IMR-90 (cell line): ENCODE measurements around the gene ARFIP1. TPM values are rescaled to one million over a fixed set of nuclear protein-coding genes. Genes with fewer than 3 reads are reported as not detected.

Experiments
- ATAC-seq: fragments of 200-7000 bp; cut with Tn5 transposase; 2 replicates; pipeline ENCODE4 v1.9.1; 2020; ENCODE audit warnings: low read depth, mild to moderate bottlenecking, moderate library complexity
- BruUV-seq: library from RNA; stranded (reverse); fragments of 400-500 nt; replicated peaks from 2 replicates; lab custom pipeline; 2021; lab: Mats Ljungman, UMichigan
- CTCF ChIA-PET: fragments of 300-600 bp; formaldehyde crosslinking; extraction: SDS; loops from one replicate; lab custom pipeline; 2021; ENCODE audit warnings: antibody characterized with exemption; lab: Yijun Ruan, JAX
- POLR2A ChIA-PET: fragments of 300-600 bp; sonication (Branson Sonifier 250); formaldehyde crosslinking; loops from one replicate; lab custom pipeline; 2022; ENCODE audit warnings: antibody characterized with exemption; ENCODE audit not compliant: unreplicated experiment; lab: Charles Lee
- DNase-seq: peaks from one replicate; pipeline ENCODE4 v3.0.0; 2013
- H2AFZ ChIP-seq: replicated peaks from 2 replicates; pipeline ENCODE3; 2013; ENCODE audit warnings: low read length, mild to moderate bottlenecking; ENCODE audit not compliant: poor library complexity
- H2AK5ac ChIP-seq: 2 replicates; pipeline ENCODE4 v1.6.1; 2013; ENCODE audit warnings: low read depth, low read length, inconsistent platforms
- H2AK9ac ChIP-seq: replicated peaks from 2 replicates; pipeline ENCODE3; 2013; ENCODE audit warnings: mild to moderate bottlenecking, low read depth, low read length, moderate library complexity; ENCODE audit not compliant: poor library complexity
- H2BK120ac ChIP-seq: 2 replicates; pipeline ENCODE4 v1.6.1; 2013; ENCODE audit warnings: low read depth, low read length, inconsistent platforms
- H2BK15ac ChIP-seq: 3 replicates; pipeline ENCODE4 v1.6.1; 2013; ENCODE audit warnings: low read depth, low read length, inconsistent platforms
- H2BK20ac ChIP-seq: 2 replicates; pipeline ENCODE4 v1.6.1; 2013; ENCODE audit warnings: low read depth, mild to moderate bottlenecking, inconsistent platforms, low read length, moderate library complexity
- H2BK5ac ChIP-seq: 2 replicates; pipeline ENCODE4 v1.6.1; 2013; ENCODE audit warnings: mild to moderate bottlenecking, low read depth, low read length, inconsistent platforms; ENCODE audit not compliant: poor library complexity, severe bottlenecking
- H3K14ac ChIP-seq: replicated peaks from 2 replicates; pipeline ENCODE4 v1.6.1; 2013; ENCODE audit warnings: low read depth, low read length, inconsistent platforms
- H3K18ac ChIP-seq: 2 replicates; pipeline ENCODE4 v1.6.1; 2013; ENCODE audit warnings: low read depth, low read length, control low read depth
- H3K23ac ChIP-seq: 2 replicates; pipeline ENCODE4 v1.6.1; 2013; ENCODE audit warnings: low read depth, low read length, inconsistent platforms
- H3K27ac ChIP-seq: 2 replicates; pipeline ENCODE4 v1.5.1; 2013; ENCODE audit warnings: mild to moderate bottlenecking, control low read depth, low read length; ENCODE audit not compliant: insufficient read depth
- H3K27me3 ChIP-seq: 2 replicates; pipeline ENCODE4 v1.6.1; 2013; ENCODE audit warnings: low read length; ENCODE audit not compliant: control insufficient read depth, insufficient read depth
- H3K36me3 ChIP-seq: 2 replicates; pipeline ENCODE4 v1.6.1; 2013; ENCODE audit warnings: low read length, mixed read lengths; ENCODE audit not compliant: control insufficient read depth, insufficient read depth
- H3K4ac ChIP-seq: 2 replicates; pipeline ENCODE4 v1.6.1; 2013; ENCODE audit warnings: low read depth, low read length, inconsistent platforms
- H3K4me1 ChIP-seq: 2 replicates; pipeline ENCODE4 v1.6.1; 2013; ENCODE audit warnings: low read length, mixed read lengths; ENCODE audit not compliant: control insufficient read depth, insufficient read depth
- H3K4me2 ChIP-seq: 2 replicates; pipeline ENCODE4 v1.6.1; 2013; ENCODE audit warnings: low read depth, mild to moderate bottlenecking, control low read depth, low read length, moderate library complexity
- H3K4me3 ChIP-seq: 2 replicates; pipeline ENCODE4 v1.5.1; 2013; ENCODE audit warnings: low read depth, mild to moderate bottlenecking, control low read depth, low read length, moderate library complexity; ENCODE audit not compliant: insufficient read depth
- H3K56ac ChIP-seq: 2 replicates; pipeline ENCODE4 v1.6.1; 2013; ENCODE audit warnings: low read length, inconsistent platforms; ENCODE audit not compliant: insufficient read depth; ENCODE audit errors: extremely low read depth
- H3K79me1 ChIP-seq, 2 experiments: 2 replicates each; pipeline ENCODE4 v1.6.1; 2013; ENCODE audit warnings: low read length in 2 of 2, inconsistent platforms in 1 of 2, low read depth in 1 of 2
- H3K9ac ChIP-seq: 2 replicates; pipeline ENCODE4 v1.6.1; 2013; ENCODE audit warnings: low read depth, low read length, control low read depth
- H3K9me1 ChIP-seq: 2 replicates; pipeline ENCODE4 v1.6.1; 2013; ENCODE audit warnings: low read length, inconsistent platforms; ENCODE audit not compliant: insufficient read depth
- H3K9me3 ChIP-seq: 2 replicates; pipeline ENCODE4 v1.6.1; 2013; ENCODE audit warnings: low read length; ENCODE audit not compliant: control insufficient read depth, insufficient read depth
- H4K20me1 ChIP-seq: 2 replicates; pipeline ENCODE4 v1.6.1; 2013; ENCODE audit warnings: low read length, inconsistent platforms; ENCODE audit not compliant: insufficient read depth
- H4K5ac ChIP-seq: 2 replicates; pipeline ENCODE4 v1.6.1; 2013; ENCODE audit warnings: mild to moderate bottlenecking, low read depth, low read length, control low read depth
- H4K8ac ChIP-seq, 2 experiments: 2 replicates each; pipeline ENCODE4 v1.6.1; 2013; ENCODE audit warnings: low read depth in 2 of 2, low read length in 2 of 2, control low read depth in 1 of 2, inconsistent platforms in 1 of 2
- H4K91ac ChIP-seq: 2 replicates; pipeline ENCODE4 v1.6.1; 2013; ENCODE audit warnings: low read depth, low read length, inconsistent platforms; ENCODE audit not compliant: insufficient read depth
- CEBPB ChIP-seq: IDR thresholded peaks from 2 replicates; pipeline ENCODE4 v1.6.1; 2012; ENCODE audit warnings: low read depth, low read length, improper control_type of control experiment
- CHD1 ChIP-seq: IDR thresholded peaks from 2 replicates; pipeline ENCODE4 v1.6.1; 2012; ENCODE audit warnings: low read depth, low read length, improper control_type of control experiment
- CTCF ChIP-seq: conservative IDR thresholded peaks from 2 replicates; pipeline ENCODE4 v1.5.1; 2012; ENCODE audit warnings: mild to moderate bottlenecking, low read depth, low read length, improper control_type of control experiment
- FOS ChIP-seq: fragments of 150-350 bp; IDR thresholded peaks from 2 replicates; pipeline ENCODE4 v1.6.1; 2016; ENCODE audit warnings: low read depth, low read length
- MAZ ChIP-seq: IDR thresholded peaks from 2 replicates; pipeline ENCODE4 v1.6.1; 2012; ENCODE audit warnings: low read depth, mild to moderate bottlenecking, low read length, improper control_type of control experiment, moderate library complexity, borderline replicate concordance
- NFE2L2 ChIP-seq: fragments of 150-350 bp; IDR thresholded peaks from 2 replicates; pipeline ENCODE4 v1.6.1; 2016; ENCODE audit warnings: low read depth, mild to moderate bottlenecking, low read length
- POLR2A ChIP-seq: IDR thresholded peaks from 2 replicates; pipeline ENCODE4 v1.6.1; 2012; ENCODE audit warnings: mild to moderate bottlenecking, low read depth, low read length
- RCOR1 ChIP-seq: IDR thresholded peaks from 2 replicates; pipeline ENCODE4 v1.6.1; 2012; ENCODE audit warnings: mild to moderate bottlenecking, low read length, improper control_type of control experiment; ENCODE audit not compliant: insufficient replicate concordance
- RFX5 ChIP-seq: IDR thresholded peaks from 2 replicates; pipeline ENCODE4 v1.8.0; 2012; ENCODE audit warnings: low read depth, mild to moderate bottlenecking, low read length, moderate library complexity
- WGBS, 2 experiments: methylation state at CpG; one replicate each; pipeline versions ENCODE4 v1.1.5 to v1.1.7; 2013; ENCODE audit warnings: missing lambda C conversion rate in 2 of 2; ENCODE audit not compliant: insufficient read length in 1 of 2; ENCODE audit errors: extremely low coverage in 2 of 2; 5-methylcytosine and 5-hydroxymethylcytosine counted together
- dilution Hi-C: fragments of 300-500 bp; cut with HindIII; formaldehyde crosslinking; loops from one replicate; pipeline ENCODE4 v1.14.3; 2018; ENCODE audit warnings: low sequenced_read_pairs; ENCODE audit not compliant: unreplicated experiment
- in situ Hi-C: fragments of 300-500 bp; cut with MboI; formaldehyde crosslinking; loops from 3 replicates; pipeline ENCODE4 v1.14.3; 2019; ENCODE audit warnings: low sequenced_read_pairs, inconsistent platforms, mixed read lengths
- intact Hi-C: fragments of 100-400 bp; cut with micrococcal nuclease; formaldehyde crosslinking; loops from 2 replicates; pipeline ENCODE4 v1.10.0; 2022
- polyA plus RNA-seq, 3 experiments: library from polyadenylated mRNA; depleted of rRNA; stranded (reverse); fragments of >200 nt; gene quantifications; 2 replicates each; pipeline ENCODE4 v1.2.3, GENCODE V29; 2012; ENCODE audit warnings: low replicate concordance in 1 of 3
- total RNA-seq: library from RNA; depleted of rRNA; stranded (reverse); fragments of >200 nt; gene quantifications from 2 replicates; pipeline ENCODE4 v1.2.3, GENCODE V29; 2012
- TF ChIP-seq, protein P1 (sequence below): fragments of 150-350 bp; IDR thresholded peaks from 2 replicates; pipeline ENCODE4 v1.6.1; 2017; ENCODE audit warnings: mild to moderate bottlenecking, antibody characterized with exemption, low read length, low read depth

ARFIP1 gene
- total and polyA plus RNA-seq, 2 of the 4 experiments (the other 2 are of a cell fraction), result 12.7 to 30.5 TPM

GRCh38 chr4:152917543-152918395, 138.0 kb downstream of the ARFIP1 start:
- H4K8ac ChIP-seq, result no peak overlapping the region
- intact Hi-C loops (no loop called here), dilution Hi-C loops (no loop called here), in situ Hi-C loops (no loop called here)
- no peaks in the 10 kb centered on the region for H3K9me1 ChIP-seq
- H3K27me3 ChIP-seq, result no peaks in the 10 kb centered on the region
- H3K23ac ChIP-seq, result no peak overlapping the region
- H2BK20ac ChIP-seq, result no peak overlapping the region
- H3K27ac ChIP-seq, result no peak overlapping the region
- no peaks in the 10 kb centered on the region for H3K4me1 ChIP-seq
- H3K4me2 ChIP-seq, result no peak overlapping the region
- H4K5ac ChIP-seq, result no peak overlapping the region
- no peaks in the 10 kb centered on the region for H3K79me1 ChIP-seq
- H3K4ac ChIP-seq, result no peak overlapping the region
- no peak overlapping the region for H2AK5ac ChIP-seq
- no peak for DNase-seq
- H2BK120ac ChIP-seq, result no peak overlapping the region
- H3K9ac ChIP-seq, result no peak overlapping the region
- no peak overlapping the region for H2AFZ ChIP-seq
- no peak overlapping the region for H3K56ac ChIP-seq
- no CpG with 5 or more reads among the region's 3 CpGs for WGBS, 2 experiments
- BruUV-seq, result no TSS peak
- H3K14ac ChIP-seq, result no peak overlapping the region
- H4K91ac ChIP-seq, result no peak overlapping the region
- no peak overlapping the region for H3K4me3 ChIP-seq
- no peaks in the 10 kb centered on the region for H4K20me1 ChIP-seq
- CTCF ChIA-PET, result no interaction called here
- H2BK15ac ChIP-seq, result no peak overlapping the region
- POLR2A ChIA-PET, result no interaction called here
- ATAC-seq, result no peak
- no peak overlapping the region for H2BK5ac ChIP-seq
- H2AK9ac ChIP-seq, result no peak overlapping the region
- TF ChIP-seq POLR2A, result no peak
- no peak for TF ChIP-seq CEBPB
- no peak for TF ChIP-seq CHD1
- no peak for TF ChIP-seq RFX5
- TF ChIP-seq, protein P1, sequence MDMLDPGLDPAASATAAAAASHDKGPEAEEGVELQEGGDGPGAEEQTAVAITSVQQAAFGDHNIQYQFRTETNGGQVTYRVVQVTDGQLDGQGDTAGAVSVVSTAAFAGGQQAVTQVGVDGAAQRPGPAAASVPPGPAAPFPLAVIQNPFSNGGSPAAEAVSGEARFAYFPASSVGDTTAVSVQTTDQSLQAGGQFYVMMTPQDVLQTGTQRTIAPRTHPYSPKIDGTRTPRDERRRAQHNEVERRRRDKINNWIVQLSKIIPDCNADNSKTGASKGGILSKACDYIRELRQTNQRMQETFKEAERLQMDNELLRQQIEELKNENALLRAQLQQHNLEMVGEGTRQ, result no peak
- no peak for TF ChIP-seq CTCF
- TF ChIP-seq RCOR1, result no peak
- no peak for TF ChIP-seq MAZ
- no peak for TF ChIP-seq NFE2L2
- TF ChIP-seq FOS, result no peak
- peaks cover 3% of the 10 kb centered on the region; the same call in 1 of the 2 replicates for H3K36me3 ChIP-seq
- peaks cover 10% of the 10 kb centered on the region for H3K9me3 ChIP-seq
- H3K18ac ChIP-seq, result no peak overlapping the region
